Type B pancreatic cell (in vitro differentiated cells): Measurements from ENCODE around the gene GPR157. TPM values are rescaled to one million over a fixed set of nuclear protein-coding genes. Genes with fewer than 3 reads are reported as not detected.

Experiments
- DNase-seq: peaks from one replicate; pipeline ENCODE4 v3.0.0; 2021; ENCODE audit warnings: mixed read lengths; ENCODE audit not compliant: unreplicated experiment; ENCODE audit errors: extremely low spot score
- H3K27ac Mint-ChIP-seq: 2 replicates; pipeline ENCODE4 v1.8.0; 2021; ENCODE audit warnings: mild to moderate bottlenecking, mixed read lengths
- H3K27me3 Mint-ChIP-seq: 2 replicates; pipeline ENCODE4 v1.8.0; 2021; ENCODE audit warnings: mixed read lengths
- H3K36me3 Mint-ChIP-seq: 2 replicates; pipeline ENCODE4 v1.8.0; 2021; ENCODE audit warnings: mixed read lengths
- H3K4me1 Mint-ChIP-seq: one replicate; pipeline ENCODE4 v1.8.0; 2021; ENCODE audit warnings: mixed read lengths; ENCODE audit not compliant: unreplicated experiment
- H3K4me3 Mint-ChIP-seq: 2 replicates; pipeline ENCODE4 v1.8.0; 2021; ENCODE audit warnings: mild to moderate bottlenecking, mixed read lengths
- H3K9me3 Mint-ChIP-seq: 2 replicates; pipeline ENCODE4 v1.8.0; 2021; ENCODE audit warnings: mixed read lengths
- CTCF ChIP-seq: fragments of 200-600 bp; sonication (generic); conservative IDR thresholded peaks from 2 replicates; pipeline ENCODE4 v1.5.0; 2021; ENCODE audit warnings: antibody characterized with exemption, mild to moderate bottlenecking
- total RNA-seq: library from RNA; stranded (reverse); gene quantifications from 2 replicates; pipeline ENCODE4 v1.2.1, GENCODE V29; 2021; ENCODE audit warnings: low replicate concordance

GPR157 gene
- total RNA-seq, 1 donor from 2014 or later = 7.7 TPM

- Mint-ChIP-seq H3K9me3 (no peaks in the 10 kb centered on the region), H3K27me3 (peaks cover 4% of the 10 kb centered on the region), H3K4me3 (no peak overlapping the region), H3K4me1 (peaks cover 8% of the 10 kb centered on the region), H3K27ac (no peak overlapping the region), H3K36me3 (no peaks in the 10 kb centered on the region)
- TF ChIP-seq CTCF = no peak
- DNase-seq = no peak
These were observed 42.1 kb downstream of the GPR157 start for GRCh38 chr1:9086796-9087195.

GRCh38 chr1:9086045-9086444 lies 42.9 kb downstream of the GPR157 start:
- DNase-seq = no peak
- H3K4me1 Mint-ChIP-seq = peaks cover 8% of the 10 kb centered on the region
- no peaks in the 10 kb centered on the region for H3K36me3 Mint-ChIP-seq
- no peak overlapping the region for H3K4me3 Mint-ChIP-seq
- H3K27me3 Mint-ChIP-seq = peaks cover 4% of the 10 kb centered on the region
- TF ChIP-seq CTCF = no peak
- H3K9me3 Mint-ChIP-seq = no peaks in the 10 kb centered on the region
- no peak overlapping the region for H3K27ac Mint-ChIP-seq

- Mint-ChIP-seq H3K36me3 (no peaks in the 10 kb centered on the region), H3K4me1 (peaks cover 8% of the 10 kb centered on the region), H3K27me3 (peaks cover 4% of the 10 kb centered on the region), H3K9me3 (no peaks in the 10 kb centered on the region), H3K27ac (no peak overlapping the region), H3K4me3 (no peak overlapping the region)
- TF ChIP-seq CTCF = no peak
- no peak for DNase-seq
These were observed 43.5 kb downstream of the GPR157 start for GRCh38 chr1:9085306-9085940.

- peaks cover 5% of the 10 kb centered on the region for H3K27me3 Mint-ChIP-seq
- peaks cover 8% of the 10 kb centered on the region for H3K4me1 Mint-ChIP-seq
- no peaks in the 10 kb centered on the region for H3K9me3 Mint-ChIP-seq
- no peaks in the 10 kb centered on the region for H3K36me3 Mint-ChIP-seq
- H3K4me3 Mint-ChIP-seq = no peak overlapping the region
- H3K27ac Mint-ChIP-seq = no peak overlapping the region
- no peak for DNase-seq
- TF ChIP-seq CTCF = no peak
These were observed 44.0 kb downstream of the GPR157 start for GRCh38 chr1:9084906-9085305.

- TF ChIP-seq CTCF = no peak
- no peaks in the 10 kb centered on the region for H3K36me3 Mint-ChIP-seq
- peaks cover 8% of the 10 kb centered on the region for H3K4me1 Mint-ChIP-seq
- H3K27ac Mint-ChIP-seq = no peak overlapping the region
- H3K4me3 Mint-ChIP-seq = no peak overlapping the region
- peaks cover 4% of the 10 kb centered on the region for H3K27me3 Mint-ChIP-seq
- DNase-seq = no peak
- no peaks in the 10 kb centered on the region for H3K9me3 Mint-ChIP-seq
These were observed 47.4 kb downstream of the GPR157 start for GRCh38 chr1:9081473-9081872.
